ENCODE results near the gene PLEKHJ1. TPM values are rescaled to one million over a fixed set of nuclear protein-coding genes. Genes with fewer than 3 reads are reported as not detected.

The PLEKHJ1 gene
- polyA plus RNA-seq, 4 donors: 118 to 307 (median 278) TPM

DNA sequence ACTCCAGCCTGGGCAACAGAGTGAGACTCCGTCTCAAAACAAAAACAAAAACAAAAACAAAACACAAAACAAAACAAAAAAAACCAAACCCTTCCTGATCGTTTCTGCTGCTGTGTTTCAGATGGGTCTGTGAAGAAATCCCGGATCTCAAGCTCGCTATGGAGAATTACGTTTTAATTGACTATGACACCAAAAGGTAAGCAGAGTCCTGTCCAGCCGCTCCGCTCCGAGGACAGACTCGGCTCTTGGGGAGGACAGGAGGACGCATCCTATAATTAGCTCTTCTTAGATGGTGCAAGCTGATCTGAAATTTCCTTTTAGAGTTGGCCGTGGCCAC lies 50.4 kb downstream of the PLEKHJ1 start:
- no peak for DNase-seq
- H3K4me3 ChIP-seq (ENCODE audit: low read depth in 1 of 3, low read length in 3 of 3): no peak overlapping the region
- no peaks in the 10 kb centered on the region for H3K27me3 ChIP-seq (ENCODE audit: control insufficient read depth in 3 of 3, insufficient read depth in 3 of 3, low read length in 3 of 3)
- H3K4me1 ChIP-seq (ENCODE audit: control insufficient read depth in 3 of 3, insufficient read depth in 2 of 3, low read depth in 1 of 3, low read length in 2 of 3): peaks cover 0 to 12% (median 0%) of the 10 kb centered on the region in 3 donors
- H3K27ac ChIP-seq (ENCODE audit: low read depth in 1 of 3, low read length in 2 of 3): peak overlapping the region in 2 of 3 donors; percentile 33 to 48
- WGBS, 3 donors: 65 to 88% (median 84%) methylated on average over 11 of the region's 11 CpGs
- no peaks in the 10 kb centered on the region for H3K9me3 ChIP-seq (ENCODE audit: control insufficient read depth in 2 of 2, insufficient read depth in 1 of 2, low read depth in 1 of 2, low read length in 1 of 2)
- peaks cover 4 to 96% (median 12%) of the 10 kb centered on the region in 3 donors for H3K36me3 ChIP-seq (ENCODE audit: control insufficient read depth in 3 of 3, insufficient read depth in 2 of 3, low read depth in 1 of 3, low read length in 3 of 3)
- FAIRE-seq: no peak

DNA sequence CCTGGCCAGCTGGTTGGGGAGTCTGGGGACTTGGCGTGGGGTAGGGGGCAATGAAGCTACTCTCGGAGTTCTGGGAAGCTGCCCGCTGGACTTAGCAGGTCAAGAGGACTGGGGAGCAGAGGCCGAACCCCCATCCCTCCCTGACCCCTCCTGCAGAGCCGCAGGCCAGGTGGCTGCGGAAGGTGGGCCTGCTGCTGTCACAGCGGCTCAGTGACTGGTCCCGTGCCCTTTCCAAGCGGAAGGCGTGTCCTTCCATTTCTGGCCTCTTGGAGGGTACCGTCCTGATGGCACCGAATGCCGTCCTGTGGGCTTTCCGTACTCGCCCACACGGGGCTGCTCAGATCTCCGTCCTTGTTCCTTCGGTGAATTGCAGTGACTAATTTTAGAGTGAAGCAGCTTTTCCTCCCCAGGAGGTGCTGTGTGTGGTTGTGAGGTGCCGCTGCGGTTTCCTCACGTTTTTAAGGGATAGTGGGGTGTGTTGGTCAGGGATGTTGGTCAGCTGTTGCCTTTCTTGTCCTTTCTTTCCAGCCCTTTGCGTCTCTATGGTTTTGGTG lies 51.6 kb downstream of the PLEKHJ1 start:
- Histone ChIP-seq H3K36me3 (ENCODE audit: control insufficient read depth in 3 of 3, insufficient read depth in 2 of 3, low read depth in 1 of 3, low read length in 3 of 3) (peaks cover 2 to 96% (median 12%) of the 10 kb centered on the region in 3 donors), H3K27me3 (ENCODE audit: control insufficient read depth in 3 of 3, insufficient read depth in 3 of 3, low read length in 3 of 3) (no peaks in the 10 kb centered on the region), H3K9me3 (ENCODE audit: control insufficient read depth in 2 of 2, insufficient read depth in 1 of 2, low read depth in 1 of 2, low read length in 1 of 2) (no peaks in the 10 kb centered on the region), H3K4me1 (ENCODE audit: control insufficient read depth in 3 of 3, insufficient read depth in 2 of 3, low read depth in 1 of 3, low read length in 2 of 3) (peaks cover 0 to 6% (median 0%) of the 10 kb centered on the region in 3 donors), H3K4me3 (ENCODE audit: low read depth in 1 of 3, low read length in 3 of 3) (no peak overlapping the region), H3K27ac (ENCODE audit: low read depth in 1 of 3, low read length in 2 of 3) (no peak overlapping the region)
- DNase-seq (no peak), FAIRE-seq (no peak)
- WGBS, 3 donors: 93 to 94% (median 93%) methylated on average over 22 of the region's 22 CpGs

Other genes with a start within 250 kb of the PLEKHJ1 start
- 100 to 1,000 TPM in 1 of 4 donors, 10 to 100 TPM in 3; 32.7 to 101 (median 53.0) TPM for gene BTBD2, start 220.6 kb downstream of the PLEKHJ1 start, polyA plus RNA-seq
- gene MKNK2, start 185.1 kb downstream of the PLEKHJ1 start, polyA plus RNA-seq: 100 to 1,000 TPM in 1 of 4 donors, 10 to 100 TPM in 3; 47.6 to 101 (median 88.9) TPM
- gene MOB3A, start 140.0 kb downstream of the PLEKHJ1 start, polyA plus RNA-seq: 10 to 100 TPM in 3 of 4 donors, 1 to 10 TPM in 1; 7.6 to 18.3 (median 14.5) TPM
- 1 to 10 TPM; 2.4 to 5.8 (median 4.2) TPM for gene IZUMO4, start 139.4 kb downstream of the PLEKHJ1 start, polyA plus RNA-seq
- 100 to 1,000 TPM in 1 of 4 donors, 10 to 100 TPM in 3; 68.1 to 106 (median 89.9) TPM for gene AP3D1, start 84.8 kb downstream of the PLEKHJ1 start, polyA plus RNA-seq
- 10 to 100 TPM; 15.1 to 22.8 (median 19.7) TPM for gene DOT1L, start 72.4 kb downstream of the PLEKHJ1 start, polyA plus RNA-seq
- 10 to 100 TPM; 31.8 to 71.5 (median 40.3) TPM for gene SF3A2, start 495 bp upstream of the PLEKHJ1 start, polyA plus RNA-seq
- gene AMH, start 13.0 kb upstream of the PLEKHJ1 start, polyA plus RNA-seq: 1 to 10 TPM; 1.1 to 3.0 (median 2.0) TPM
- gene JSRP1, start 20.1 kb upstream of the PLEKHJ1 start, polyA plus RNA-seq: 1 to 10 TPM in 3 of 4 donors, under 1 TPM in 1; 0.69 to 2.4 (median 1.6) TPM
- under 1 TPM in 3 of 4 donors, not detected in 1; 0.25 to 0.54 (median 0.46) TPM for gene PEAK3, start 45.8 kb upstream of the PLEKHJ1 start, polyA plus RNA-seq
- under 1 TPM in 2 of 4 donors, not detected in 2; 0.13 to 0.56 TPM for gene LINGO3, start 71.8 kb upstream of the PLEKHJ1 start, polyA plus RNA-seq
- 100 to 1,000 TPM; 145 to 471 (median 283) TPM for gene LSM7, start 92.3 kb upstream of the PLEKHJ1 start, polyA plus RNA-seq
- gene SPPL2B, start 92.4 kb upstream of the PLEKHJ1 start, polyA plus RNA-seq: 100 to 1,000 TPM in 1 of 4 donors, 10 to 100 TPM in 3; 69.3 to 109 (median 78.2) TPM
- under 1 TPM in 2 of 4 donors, not detected in 2; 0.53 to 0.54 TPM for gene TMPRSS9, start 123.9 kb upstream of the PLEKHJ1 start, polyA plus RNA-seq
- gene TIMM13, start 191.3 kb upstream of the PLEKHJ1 start, polyA plus RNA-seq: 100 to 1,000 TPM in 2 of 4 donors, 10 to 100 TPM in 2; 93.2 to 160 (median 100) TPM
- 10 to 100 TPM in 2 of 4 donors, 1 to 10 TPM in 2; 7.3 to 69.3 (median 21.8) TPM for gene LMNB2, start 220.6 kb upstream of the PLEKHJ1 start, polyA plus RNA-seq
- 10 to 100 TPM; 12.1 to 40.4 (median 15.1) TPM for gene GADD45B, start 239.8 kb upstream of the PLEKHJ1 start, polyA plus RNA-seq

Data from small intestine (tissue), 7 donors.